GM21381 (cell line): Measurements from ENCODE around the gene PLS3.
"Not testable (repeated sequence)": the region's sequence is repeated elsewhere in the genome, so short reads cannot be mapped to it uniquely, and the experiment has no call there.

Source experiments
- ATAC-seq: cut with Tn5 transposase; IDR thresholded peaks from one replicate; pipeline ENCODE4 v1.9.1; 2021; ENCODE audit warnings: mild to moderate bottlenecking, moderate library complexity; ENCODE audit not compliant: unreplicated experiment

Gene PLS3

GRCh38 chrX:115560978-115561604 is at the start of gene PLS3:
Gene PLS3 (plus strand): TSS chrX:115561174. CDS start chrX:115610251, 49,077 bp downstream.
- peak; percentile 63 for ATAC-seq

GRCh38 chrX:115518113-115518512 is 42.9 kb upstream of the PLS3 start:
- ATAC-seq: no peak

GRCh38 chrX:115521741-115522140 is 39.2 kb upstream of the PLS3 start:
- no peak for ATAC-seq

GRCh38 chrX:115522952-115523351 is 38.0 kb upstream of the PLS3 start:
- no peak for ATAC-seq

GRCh38 chrX:115525486-115525885 is 35.5 kb upstream of the PLS3 start:
- no peak for ATAC-seq

- ATAC-seq: no peak
Observed at GRCh38 chrX:115531818-115532403, 29.1 kb upstream of the PLS3 start.

GRCh38 chrX:115533485-115533884 is 27.5 kb upstream of the PLS3 start:
- no peak for ATAC-seq

GRCh38 chrX:115534383-115534782 is 26.6 kb upstream of the PLS3 start:
- no peak for ATAC-seq

- ATAC-seq: no peak
Observed at GRCh38 chrX:115535421-115535820, 25.6 kb upstream of the PLS3 start.

GRCh38 chrX:115535844-115536243 is 25.1 kb upstream of the PLS3 start:
- no peak for ATAC-seq

- ATAC-seq: no peak
Observed at GRCh38 chrX:115539841-115540240, 21.1 kb upstream of the PLS3 start.

GRCh38 chrX:115541045-115541444 is 19.9 kb upstream of the PLS3 start:
- ATAC-seq: not testable (repeated sequence)

- no peak for ATAC-seq
Observed at GRCh38 chrX:115547448-115547847, 13.5 kb upstream of the PLS3 start.

GRCh38 chrX:115549008-115549407 is 12.0 kb upstream of the PLS3 start:
- ATAC-seq: no peak

- ATAC-seq: no peak
Observed at GRCh38 chrX:115553171-115553570, 7.8 kb upstream of the PLS3 start.

GRCh38 chrX:115559672-115560071 is 1.3 kb upstream of the PLS3 start:
- no peak for ATAC-seq

- no peak for ATAC-seq
Observed at GRCh38 chrX:115560211-115560977, 580 bp upstream of the PLS3 start.

- ATAC-seq: peak; percentile 36
Observed at GRCh38 chrX:115561605-115562479, 868 bp downstream of the PLS3 start.

GRCh38 chrX:115562480-115562847 is 1.5 kb downstream of the PLS3 start:
- ATAC-seq: no peak

GRCh38 chrX:115563633-115564162 is 2.7 kb downstream of the PLS3 start:
- no peak for ATAC-seq

- no peak for ATAC-seq
Observed at GRCh38 chrX:115564243-115564642, 3.3 kb downstream of the PLS3 start.
